GM19397 (cell line): ENCODE results near the gene SMIM8.

ENCODE experiments used
- ATAC-seq: cut with Tn5 transposase; IDR thresholded peaks from one replicate; pipeline ENCODE4 v1.9.1; 2021; ENCODE audit warnings: mild to moderate bottlenecking, moderate library complexity; ENCODE audit not compliant: unreplicated experiment

Gene SMIM8

DNA sequence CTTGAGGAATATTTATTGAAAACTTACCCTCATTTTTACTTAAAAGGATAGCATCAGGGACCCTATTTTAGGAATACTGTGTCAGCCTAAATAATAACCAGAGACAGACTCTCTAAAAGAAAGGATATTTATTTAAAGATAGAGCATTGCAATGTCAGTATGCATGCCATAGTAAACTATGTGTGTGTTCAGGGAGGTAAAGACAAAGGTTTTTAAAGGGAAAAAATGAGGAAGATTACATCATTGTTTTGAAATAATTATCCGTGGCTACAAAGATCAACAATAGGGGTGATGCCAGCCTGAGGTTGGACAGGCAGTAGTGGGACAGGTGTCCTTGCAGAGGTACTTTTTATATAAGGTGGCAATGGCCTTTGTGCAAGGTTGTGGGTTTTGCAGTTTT is 61.6 kb downstream of the SMIM8 start:
- no peak for ATAC-seq

GRCh38 chr6:87384449-87384848 is 62.1 kb downstream of the SMIM8 start:
- ATAC-seq, result no peak

GRCh38 chr6:87391334-87391733 is 68.9 kb downstream of the SMIM8 start:
- ATAC-seq, result no peak
